Neural progenitor cell (in vitro differentiated cells): ENCODE data around the gene UBE2D2. TPM values are rescaled to one million over a fixed set of nuclear protein-coding genes. Genes with fewer than 3 reads are reported as not detected.
A peak's percentile ranks its signal among the peaks of the same experiment; 100 is the strongest.

ENCODE experiments used
- DNase-seq: peaks from one replicate; pipeline ENCODE4 v3.0.0-alpha.2; 2016; ENCODE audit warnings: low spot score
- H2AFZ ChIP-seq: fragments of 200-600 bp; sonication (generic); replicated peaks from 2 replicates; pipeline ENCODE4 v1.6.1; 2016; ENCODE audit warnings: antibody characterized with exemption
- H3F3A ChIP-seq: fragments of 200-600 bp; sonication (generic); 2 replicates; pipeline ENCODE4 v1.6.1; 2016; ENCODE audit warnings: antibody characterized with exemption, low read depth
- H3K27ac ChIP-seq: fragments of 200-600 bp; sonication (generic); 2 replicates; pipeline ENCODE4 v1.5.1; 2016; ENCODE audit warnings: mild to moderate bottlenecking
- H3K27me3 ChIP-seq: fragments of 200-600 bp; sonication (generic); 2 replicates; pipeline ENCODE4 v1.6.1; 2016; ENCODE audit warnings: mild to moderate bottlenecking, moderate library complexity
- H3K36me3 ChIP-seq: fragments of 200-600 bp; sonication (generic); 2 replicates; pipeline ENCODE4 v1.5.1; 2016
- H3K4me1 ChIP-seq: fragments of 200-600 bp; sonication (generic); 2 replicates; pipeline ENCODE4 v1.6.1; 2016; ENCODE audit warnings: mixed run types
- H3K4me2 ChIP-seq: fragments of 200-600 bp; sonication (generic); 2 replicates; pipeline ENCODE4 v1.6.1; 2016
- H3K4me3 ChIP-seq: fragments of 200-600 bp; sonication (generic); 2 replicates; pipeline ENCODE4 v1.5.1; 2016
- H3K79me2 ChIP-seq: fragments of 200-600 bp; sonication (generic); 2 replicates; pipeline ENCODE4 v1.6.1; 2016; ENCODE audit warnings: low read depth
- H3K9ac ChIP-seq: fragments of 200-600 bp; sonication (generic); 2 replicates; pipeline ENCODE4 v1.6.1; 2016
- H3K9me3 ChIP-seq: fragments of 200-600 bp; sonication (generic); 2 replicates; pipeline ENCODE4 v1.5.1; 2016; ENCODE audit warnings: low read depth
- H4K20me1 ChIP-seq: fragments of 200-600 bp; sonication (generic); 2 replicates; pipeline ENCODE4 v1.6.1; 2016; ENCODE audit warnings: low read depth
- H3K27ac Mint-ChIP-seq: 3 replicates; pipeline ENCODE4 v1.8.0; 2021; ENCODE audit warnings: mixed read lengths
- H3K27me3 Mint-ChIP-seq: 2 replicates; pipeline ENCODE4 v1.8.0; 2022; ENCODE audit warnings: low read depth, mild to moderate bottlenecking, inconsistent platforms, moderate library complexity, mixed read lengths; ENCODE audit not compliant: insufficient read depth
- H3K36me3 Mint-ChIP-seq: 3 replicates; pipeline ENCODE4 v1.8.0; 2021; ENCODE audit warnings: mixed read lengths
- H3K4me1 Mint-ChIP-seq: 3 replicates; pipeline ENCODE4 v1.8.0; 2021; ENCODE audit warnings: mixed read lengths
- H3K4me3 Mint-ChIP-seq: 3 replicates; pipeline ENCODE4 v1.8.0; 2021; ENCODE audit warnings: mild to moderate bottlenecking, moderate library complexity, mixed read lengths
- H3K9me3 Mint-ChIP-seq: 3 replicates; pipeline ENCODE4 v1.8.0; 2020; ENCODE audit warnings: mixed read lengths
- CTCF ChIP-seq: fragments of 200-600 bp; sonication (generic); IDR thresholded peaks from 2 replicates; pipeline ENCODE4 v1.5.1; 2017; ENCODE audit warnings: antibody characterized with exemption, mild to moderate bottlenecking
- EZH2 ChIP-seq: fragments of 200-600 bp; sonication (generic); IDR thresholded peaks from 2 replicates; pipeline ENCODE4 v1.6.1; 2017; ENCODE audit warnings: antibody characterized with exemption, mild to moderate bottlenecking, moderate library complexity
- EZH2phosphoT487 ChIP-seq: fragments of 200-600 bp; sonication (generic); IDR thresholded peaks from 2 replicates; pipeline ENCODE4 v1.6.1; 2017; ENCODE audit warnings: antibody characterized with exemption
- total RNA-seq: library from RNA; depleted of rRNA; stranded (reverse); fragments of >200 nt; gene quantifications from 2 replicates; pipeline ENCODE4 v1.2.3, GENCODE V29; 2015; ENCODE audit warnings: low replicate concordance

The UBE2D2 gene
- total RNA-seq, 1 donor from 2014 or later: 141 TPM

GRCh38 chr5:139630855-139631254, 69.7 kb downstream of the UBE2D2 start:
- Mint-ChIP-seq H3K4me3 (no peak overlapping the region), H3K27me3 (peaks cover 13% of the 10 kb centered on the region), H3K27ac (no peak overlapping the region), H3K4me1 (peaks cover 27% of the 10 kb centered on the region), H3K36me3 (peaks cover 9% of the 10 kb centered on the region), H3K9me3 (no peaks in the 10 kb centered on the region)
- DNase-seq: no peak
- Histone ChIP-seq H3K79me2 (no peaks in the 10 kb centered on the region), H2AFZ (no peak overlapping the region), H3K4me2 (no peak overlapping the region), H3F3A (peaks cover 59% of the 10 kb centered on the region), H3K27ac (no peak overlapping the region), H3K4me1 (no peaks in the 10 kb centered on the region), H3K36me3 (peaks cover 8% of the 10 kb centered on the region), H3K27me3 (no peaks in the 10 kb centered on the region), H4K20me1 (peaks cover 26% of the 10 kb centered on the region), H3K9ac (no peak overlapping the region), H3K9me3 (no peaks in the 10 kb centered on the region), H3K4me3 (no peak overlapping the region)
- no peak for TF ChIP-seq EZH2phosphoT487
- no peak for TF ChIP-seq EZH2
- TF ChIP-seq CTCF: no peak

GRCh38 chr5:139631520-139632165, 70.5 kb downstream of the UBE2D2 start:
- H2AFZ ChIP-seq: no peak overlapping the region
- H3K4me1 ChIP-seq: no peaks in the 10 kb centered on the region
- Mint-ChIP-seq H3K36me3 (peaks cover 5% of the 10 kb centered on the region), H3K4me1 (peaks cover 35% of the 10 kb centered on the region), H3K27ac (no peak overlapping the region), H3K27me3 (peaks cover 17% of the 10 kb centered on the region), H3K9me3 (no peaks in the 10 kb centered on the region), H3K4me3 (no peak overlapping the region)
- H3F3A ChIP-seq: peaks cover 62% of the 10 kb centered on the region
- H3K79me2 ChIP-seq: no peaks in the 10 kb centered on the region
- H3K27me3 ChIP-seq: no peaks in the 10 kb centered on the region
- H4K20me1 ChIP-seq: peaks cover 33% of the 10 kb centered on the region
- H3K4me2 ChIP-seq: no peak overlapping the region
- peaks cover 2% of the 10 kb centered on the region for H3K36me3 ChIP-seq
- no peaks in the 10 kb centered on the region for H3K9me3 ChIP-seq
- no peak for TF ChIP-seq CTCF
- no peak for TF ChIP-seq EZH2phosphoT487
- TF ChIP-seq EZH2: no peak
- no peak for DNase-seq
- H3K4me3 ChIP-seq: no peak overlapping the region
- H3K9ac ChIP-seq: no peak overlapping the region
- no peak overlapping the region for H3K27ac ChIP-seq

- H3F3A ChIP-seq: peaks cover 68% of the 10 kb centered on the region
- no peak overlapping the region for H2AFZ ChIP-seq
- no peak overlapping the region for H3K9ac ChIP-seq
- H3K27me3 ChIP-seq: peaks cover 4% of the 10 kb centered on the region
- H3K27ac ChIP-seq: no peak overlapping the region
- no peak overlapping the region for H3K4me3 ChIP-seq
- Mint-ChIP-seq H3K9me3 (no peaks in the 10 kb centered on the region), H3K4me1 (peaks cover 45% of the 10 kb centered on the region), H3K4me3 (no peak overlapping the region), H3K27ac (no peak overlapping the region), H3K36me3 (no peaks in the 10 kb centered on the region), H3K27me3 (peaks cover 19% of the 10 kb centered on the region)
- TF ChIP-seq EZH2: no peak
- peak; percentile 96 for TF ChIP-seq CTCF
- H4K20me1 ChIP-seq: peaks cover 51% of the 10 kb centered on the region
- H3K36me3 ChIP-seq: no peaks in the 10 kb centered on the region
- no peaks in the 10 kb centered on the region for H3K9me3 ChIP-seq
- H3K4me1 ChIP-seq: peaks cover 14% of the 10 kb centered on the region
- peak; percentile 81 for DNase-seq
- H3K4me2 ChIP-seq: no peak overlapping the region
- H3K79me2 ChIP-seq: no peaks in the 10 kb centered on the region
Observed at GRCh38 chr5:139633295-139634027, 72.3 kb downstream of the UBE2D2 start.
